ENCODE results near the gene HS6ST2. TPM values are rescaled to one million over a fixed set of nuclear protein-coding genes. Genes with fewer than 3 reads are reported as not detected.

Gene HS6ST2
- total RNA-seq, 1 donor from 2014 or later: 14.8 TPM

- no peaks in the 10 kb centered on the region for H3K9me3 Mint-ChIP-seq (ENCODE audit: low read depth)
- peaks cover 37% of the 10 kb centered on the region for H3K4me1 Mint-ChIP-seq (ENCODE audit: low read depth)
- TF ChIP-seq CTCF (IDR thresholded peaks at IDR 0.05; ENCODE audit: unreplicated experiment): no peak
- no peaks in the 10 kb centered on the region for H3K27me3 Mint-ChIP-seq
- no peak overlapping the region for H3K4me3 Mint-ChIP-seq (ENCODE audit: low read depth)
- DNase-seq (ENCODE audit: low spot score, unreplicated experiment): no peak
- H3K36me3 Mint-ChIP-seq (ENCODE audit: insufficient read depth): no peaks in the 10 kb centered on the region
- H3K27ac Mint-ChIP-seq: no peak overlapping the region
Observed at GRCh38 chrX:132877954-132878536, 80.4 kb downstream of the HS6ST2 start.

- Mint-ChIP-seq H3K4me3 (ENCODE audit: low read depth) (peak overlapping the region; percentile 40), H3K27ac (peak overlapping the region; percentile 46), H3K4me1 (ENCODE audit: low read depth) (peaks cover 37% of the 10 kb centered on the region), H3K36me3 (ENCODE audit: insufficient read depth) (no peaks in the 10 kb centered on the region), H3K27me3 (no peaks in the 10 kb centered on the region), H3K9me3 (ENCODE audit: low read depth) (no peaks in the 10 kb centered on the region)
- TF ChIP-seq CTCF (IDR thresholded peaks at IDR 0.05; ENCODE audit: unreplicated experiment): no peak
- no peak for DNase-seq (ENCODE audit: low spot score, unreplicated experiment)
Observed at GRCh38 chrX:132876523-132877338, 81.7 kb downstream of the HS6ST2 start.

- DNase-seq (ENCODE audit: low spot score, unreplicated experiment): no peak
- H3K27me3 Mint-ChIP-seq: no peaks in the 10 kb centered on the region
- H3K4me3 Mint-ChIP-seq (ENCODE audit: low read depth): peak overlapping the region; percentile 40
- peak overlapping the region; percentile 46 for H3K27ac Mint-ChIP-seq
- TF ChIP-seq CTCF (IDR thresholded peaks at IDR 0.05; ENCODE audit: unreplicated experiment): no peak
- H3K9me3 Mint-ChIP-seq (ENCODE audit: low read depth): no peaks in the 10 kb centered on the region
- H3K36me3 Mint-ChIP-seq (ENCODE audit: insufficient read depth): no peaks in the 10 kb centered on the region
- peaks cover 37% of the 10 kb centered on the region for H3K4me1 Mint-ChIP-seq (ENCODE audit: low read depth)
Observed at GRCh38 chrX:132875650-132876522, 82.5 kb downstream of the HS6ST2 start.

- no peak for TF ChIP-seq CTCF (IDR thresholded peaks at IDR 0.05; ENCODE audit: unreplicated experiment)
- H3K4me1 Mint-ChIP-seq (ENCODE audit: low read depth): no peaks in the 10 kb centered on the region
- H3K36me3 Mint-ChIP-seq (ENCODE audit: insufficient read depth): peaks cover 7% of the 10 kb centered on the region
- H3K9me3 Mint-ChIP-seq (ENCODE audit: low read depth): peaks cover 11% of the 10 kb centered on the region
- H3K27me3 Mint-ChIP-seq: no peaks in the 10 kb centered on the region
- H3K4me3 Mint-ChIP-seq (ENCODE audit: low read depth): no peak overlapping the region
- no peak overlapping the region for H3K27ac Mint-ChIP-seq
- DNase-seq (ENCODE audit: low spot score, unreplicated experiment): no peak
Observed at GRCh38 chrX:132862562-132862961, 95.9 kb downstream of the HS6ST2 start.

GRCh38 chrX:132861076-132861475 lies 97.4 kb downstream of the HS6ST2 start:
- TF ChIP-seq CTCF (IDR thresholded peaks at IDR 0.05; ENCODE audit: unreplicated experiment): no peak
- H3K27ac Mint-ChIP-seq: no peak overlapping the region
- H3K9me3 Mint-ChIP-seq (ENCODE audit: low read depth): peaks cover 16% of the 10 kb centered on the region
- peaks cover 7% of the 10 kb centered on the region for H3K36me3 Mint-ChIP-seq (ENCODE audit: insufficient read depth)
- H3K4me1 Mint-ChIP-seq (ENCODE audit: low read depth): no peaks in the 10 kb centered on the region
- no peak overlapping the region for H3K4me3 Mint-ChIP-seq (ENCODE audit: low read depth)
- H3K27me3 Mint-ChIP-seq: no peaks in the 10 kb centered on the region
- DNase-seq (ENCODE audit: low spot score, unreplicated experiment): no peak

All from progenitor cell of endocrine pancreas (in vitro differentiated cells).